Fibroblast of skin of abdomen (primary cell): ENCODE results near the gene IGFBP7.
A peak's percentile ranks its signal among the peaks of the same experiment; 100 is the strongest.

Experiments
- DNase-seq: peaks from one replicate; pipeline ENCODE4 v3.0.0-alpha.2; 2013

Gene IGFBP7

GRCh38 chr4:57094832-57095223 is 15.4 kb downstream of the IGFBP7 start:
- peak; percentile 67 for DNase-seq

- DNase-seq = no peak
These were observed 16.0 kb downstream of the IGFBP7 start for GRCh38 chr4:57093845-57094831.

- DNase-seq = no peak
These were observed 18.5 kb downstream of the IGFBP7 start for GRCh38 chr4:57091657-57092162.

- no peak for DNase-seq
These were observed 20.1 kb downstream of the IGFBP7 start for GRCh38 chr4:57090079-57090478.

GRCh38 chr4:57089549-57089948 is 20.6 kb downstream of the IGFBP7 start:
- no peak for DNase-seq

- DNase-seq = no peak
These were observed 24.0 kb downstream of the IGFBP7 start for GRCh38 chr4:57086031-57086723.

GRCh38 chr4:57085278-57085677 is 24.9 kb downstream of the IGFBP7 start:
- DNase-seq = no peak

- no peak for DNase-seq
These were observed 25.8 kb downstream of the IGFBP7 start for GRCh38 chr4:57084360-57084759.

- no peak for DNase-seq
These were observed 27.1 kb downstream of the IGFBP7 start for GRCh38 chr4:57083090-57083489.

GRCh38 chr4:57081651-57082621 is 28.2 kb downstream of the IGFBP7 start:
- DNase-seq = no peak

GRCh38 chr4:57080781-57081650 is 29.2 kb downstream of the IGFBP7 start:
- DNase-seq = peak; percentile 96

GRCh38 chr4:57078685-57079521 is 31.3 kb downstream of the IGFBP7 start:
- no peak for DNase-seq

GRCh38 chr4:57077550-57078343 is 32.4 kb downstream of the IGFBP7 start:
- peak; percentile 85 for DNase-seq

GRCh38 chr4:57076646-57077045 is 33.5 kb downstream of the IGFBP7 start:
- DNase-seq = no peak

- DNase-seq = no peak
These were observed 34.8 kb downstream of the IGFBP7 start for GRCh38 chr4:57075367-57075766.

GRCh38 chr4:57074744-57075143 is 35.4 kb downstream of the IGFBP7 start:
- DNase-seq = peak; percentile 40

GRCh38 chr4:57073559-57073958 is 36.6 kb downstream of the IGFBP7 start:
- no peak for DNase-seq

GRCh38 chr4:57071326-57071725 is 38.9 kb downstream of the IGFBP7 start:
- peak; percentile 47 for DNase-seq

GRCh38 chr4:57070461-57070860 is 39.7 kb downstream of the IGFBP7 start:
- no peak for DNase-seq
